Type B pancreatic cell (in vitro differentiated cells): ENCODE measurements around the gene VAMP1. TPM values are rescaled to one million over a fixed set of nuclear protein-coding genes. Genes with fewer than 3 reads are reported as not detected.

Experiments used
- DNase-seq: peaks from one replicate; pipeline ENCODE4 v3.0.0; 2021; ENCODE audit warnings: mixed read lengths; ENCODE audit not compliant: unreplicated experiment; ENCODE audit errors: extremely low spot score
- H3K27ac Mint-ChIP-seq: 2 replicates; pipeline ENCODE4 v1.8.0; 2021; ENCODE audit warnings: mild to moderate bottlenecking, mixed read lengths
- H3K27me3 Mint-ChIP-seq: 2 replicates; pipeline ENCODE4 v1.8.0; 2021; ENCODE audit warnings: mixed read lengths
- H3K36me3 Mint-ChIP-seq: 2 replicates; pipeline ENCODE4 v1.8.0; 2021; ENCODE audit warnings: mixed read lengths
- H3K4me1 Mint-ChIP-seq: one replicate; pipeline ENCODE4 v1.8.0; 2021; ENCODE audit warnings: mixed read lengths; ENCODE audit not compliant: unreplicated experiment
- H3K4me3 Mint-ChIP-seq: 2 replicates; pipeline ENCODE4 v1.8.0; 2021; ENCODE audit warnings: mild to moderate bottlenecking, mixed read lengths
- H3K9me3 Mint-ChIP-seq: 2 replicates; pipeline ENCODE4 v1.8.0; 2021; ENCODE audit warnings: mixed read lengths
- total RNA-seq: library from RNA; stranded (reverse); gene quantifications from 2 replicates; pipeline ENCODE4 v1.2.1, GENCODE V29; 2021; ENCODE audit warnings: low replicate concordance
- TF ChIP-seq, protein P1 (sequence below): fragments of 200-600 bp; sonication (generic); conservative IDR thresholded peaks from 2 replicates; pipeline ENCODE4 v1.5.0; 2021; ENCODE audit warnings: antibody characterized with exemption, mild to moderate bottlenecking

Gene VAMP1
- total RNA-seq, 1 donor from 2014 or later = 10.1 TPM

DNA sequence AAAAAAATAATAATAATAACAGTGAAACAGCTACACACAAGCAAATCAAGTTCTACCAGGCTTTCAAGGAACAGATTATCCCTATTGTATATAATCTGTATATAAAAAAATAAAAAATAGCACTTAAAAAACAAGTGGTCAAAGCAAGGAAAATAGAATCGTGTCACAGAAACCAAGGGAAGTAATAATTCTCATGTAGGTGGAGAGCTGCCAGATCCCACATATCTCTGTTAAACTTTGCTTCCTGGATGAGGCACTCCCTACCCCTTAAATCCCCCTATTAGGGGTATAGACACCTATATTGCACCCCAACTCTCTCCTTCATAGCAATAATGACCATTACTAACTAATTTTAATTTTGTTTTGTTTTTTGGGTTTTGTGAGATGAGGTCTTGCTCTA lies 30.1 kb downstream of the VAMP1 start:
- H3K27ac Mint-ChIP-seq = no peak overlapping the region
- TF ChIP-seq, protein P1, sequence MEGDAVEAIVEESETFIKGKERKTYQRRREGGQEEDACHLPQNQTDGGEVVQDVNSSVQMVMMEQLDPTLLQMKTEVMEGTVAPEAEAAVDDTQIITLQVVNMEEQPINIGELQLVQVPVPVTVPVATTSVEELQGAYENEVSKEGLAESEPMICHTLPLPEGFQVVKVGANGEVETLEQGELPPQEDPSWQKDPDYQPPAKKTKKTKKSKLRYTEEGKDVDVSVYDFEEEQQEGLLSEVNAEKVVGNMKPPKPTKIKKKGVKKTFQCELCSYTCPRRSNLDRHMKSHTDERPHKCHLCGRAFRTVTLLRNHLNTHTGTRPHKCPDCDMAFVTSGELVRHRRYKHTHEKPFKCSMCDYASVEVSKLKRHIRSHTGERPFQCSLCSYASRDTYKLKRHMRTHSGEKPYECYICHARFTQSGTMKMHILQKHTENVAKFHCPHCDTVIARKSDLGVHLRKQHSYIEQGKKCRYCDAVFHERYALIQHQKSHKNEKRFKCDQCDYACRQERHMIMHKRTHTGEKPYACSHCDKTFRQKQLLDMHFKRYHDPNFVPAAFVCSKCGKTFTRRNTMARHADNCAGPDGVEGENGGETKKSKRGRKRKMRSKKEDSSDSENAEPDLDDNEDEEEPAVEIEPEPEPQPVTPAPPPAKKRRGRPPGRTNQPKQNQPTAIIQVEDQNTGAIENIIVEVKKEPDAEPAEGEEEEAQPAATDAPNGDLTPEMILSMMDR = no peak
- H3K9me3 Mint-ChIP-seq = no peaks in the 10 kb centered on the region
- no peaks in the 10 kb centered on the region for H3K27me3 Mint-ChIP-seq
- H3K36me3 Mint-ChIP-seq = peaks cover 6% of the 10 kb centered on the region
- no peak for DNase-seq
- no peak overlapping the region for H3K4me3 Mint-ChIP-seq
- no peaks in the 10 kb centered on the region for H3K4me1 Mint-ChIP-seq

DNA sequence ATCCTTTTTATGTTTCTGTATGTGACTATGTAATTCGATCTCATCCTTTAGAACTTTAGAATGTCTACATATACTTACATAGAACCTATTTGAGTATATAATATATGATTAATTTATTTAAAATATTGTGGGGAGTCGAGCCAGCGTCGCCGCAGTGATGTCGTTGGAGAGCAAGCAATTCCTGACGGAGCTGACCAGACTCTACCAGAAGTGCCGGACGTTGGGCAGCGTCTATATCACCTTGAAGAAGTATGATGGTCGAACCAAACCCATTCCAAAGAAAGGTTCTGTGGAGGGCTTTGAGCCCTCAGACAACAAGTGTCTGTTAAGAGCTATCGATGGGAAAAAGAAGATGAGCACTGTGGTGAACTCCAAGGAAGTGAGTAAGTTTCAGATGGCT lies 32.1 kb downstream of the VAMP1 start:
- Mint-ChIP-seq H3K4me1 (no peaks in the 10 kb centered on the region), H3K27me3 (no peaks in the 10 kb centered on the region), H3K36me3 (peaks cover 3% of the 10 kb centered on the region), H3K4me3 (no peak overlapping the region), H3K27ac (no peak overlapping the region), H3K9me3 (no peaks in the 10 kb centered on the region)
- TF ChIP-seq, protein P1 = no peak
- DNase-seq = no peak

DNA sequence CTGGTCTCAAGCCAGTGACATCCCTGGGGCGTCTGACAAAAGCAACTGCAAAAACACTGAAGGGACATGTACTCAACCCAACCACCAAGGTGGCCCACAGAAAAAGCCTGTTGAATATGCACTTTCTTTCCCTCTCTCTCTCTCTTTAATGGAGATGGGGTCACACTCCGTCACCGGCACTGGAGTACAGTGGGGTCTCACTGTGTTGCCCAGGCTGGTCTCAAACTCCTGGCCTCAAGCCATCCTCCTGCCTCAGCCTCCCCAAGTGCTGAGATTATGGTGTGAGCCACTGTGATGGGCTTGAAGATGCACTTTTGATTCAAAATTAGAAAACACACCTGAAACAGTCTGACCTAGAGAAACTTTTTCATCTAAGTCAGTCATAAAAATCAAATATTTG lies 32.9 kb downstream of the VAMP1 start:
- H3K4me1 Mint-ChIP-seq = no peaks in the 10 kb centered on the region
- no peak overlapping the region for H3K27ac Mint-ChIP-seq
- no peaks in the 10 kb centered on the region for H3K27me3 Mint-ChIP-seq
- H3K4me3 Mint-ChIP-seq = no peak overlapping the region
- H3K36me3 Mint-ChIP-seq = peaks cover 3% of the 10 kb centered on the region
- TF ChIP-seq, protein P1 = no peak
- no peak for DNase-seq
- no peaks in the 10 kb centered on the region for H3K9me3 Mint-ChIP-seq

DNA sequence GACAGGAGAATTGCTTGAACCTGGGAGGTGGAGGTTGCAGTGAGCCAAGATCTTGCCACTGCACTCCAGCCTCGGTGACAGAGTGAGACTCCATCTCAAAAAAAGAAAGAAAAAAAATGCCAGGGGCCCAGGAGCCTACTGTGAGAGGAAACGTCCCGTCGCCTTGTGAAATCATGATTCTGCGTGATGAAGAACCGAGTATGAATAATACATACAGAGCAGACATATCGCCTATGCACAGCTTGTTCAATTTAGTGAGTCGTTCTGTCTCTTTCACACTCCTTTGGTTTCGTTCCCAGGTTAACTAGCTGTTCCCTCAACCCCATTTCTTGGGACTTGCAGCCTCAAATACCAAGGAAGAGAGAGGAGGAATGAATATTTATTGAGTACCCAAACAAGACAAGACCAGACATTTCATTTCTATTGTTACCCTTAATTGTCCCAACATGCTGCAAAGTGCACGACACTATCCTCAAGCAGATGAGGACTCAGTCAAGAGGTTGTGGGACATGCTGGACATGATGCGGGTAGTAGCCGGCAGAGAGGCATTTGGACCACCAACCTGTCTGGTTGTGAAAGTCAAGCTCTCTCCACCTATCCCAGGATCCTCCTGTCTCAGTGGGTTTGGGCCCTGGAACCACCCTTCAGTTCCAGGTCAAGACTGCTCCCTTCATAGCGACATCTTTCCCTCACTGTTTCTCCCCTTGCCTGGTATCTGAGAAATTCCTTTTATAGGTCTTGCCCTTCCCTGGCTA lies 34.3 kb downstream of the VAMP1 start:
- TF ChIP-seq, protein P1 = no peak
- peaks cover under 1% of the 10 kb centered on the region for H3K27me3 Mint-ChIP-seq
- DNase-seq = no peak
- no peaks in the 10 kb centered on the region for H3K9me3 Mint-ChIP-seq
- no peaks in the 10 kb centered on the region for H3K4me1 Mint-ChIP-seq
- H3K27ac Mint-ChIP-seq = no peak overlapping the region
- no peaks in the 10 kb centered on the region for H3K36me3 Mint-ChIP-seq
- no peak overlapping the region for H3K4me3 Mint-ChIP-seq

DNA sequence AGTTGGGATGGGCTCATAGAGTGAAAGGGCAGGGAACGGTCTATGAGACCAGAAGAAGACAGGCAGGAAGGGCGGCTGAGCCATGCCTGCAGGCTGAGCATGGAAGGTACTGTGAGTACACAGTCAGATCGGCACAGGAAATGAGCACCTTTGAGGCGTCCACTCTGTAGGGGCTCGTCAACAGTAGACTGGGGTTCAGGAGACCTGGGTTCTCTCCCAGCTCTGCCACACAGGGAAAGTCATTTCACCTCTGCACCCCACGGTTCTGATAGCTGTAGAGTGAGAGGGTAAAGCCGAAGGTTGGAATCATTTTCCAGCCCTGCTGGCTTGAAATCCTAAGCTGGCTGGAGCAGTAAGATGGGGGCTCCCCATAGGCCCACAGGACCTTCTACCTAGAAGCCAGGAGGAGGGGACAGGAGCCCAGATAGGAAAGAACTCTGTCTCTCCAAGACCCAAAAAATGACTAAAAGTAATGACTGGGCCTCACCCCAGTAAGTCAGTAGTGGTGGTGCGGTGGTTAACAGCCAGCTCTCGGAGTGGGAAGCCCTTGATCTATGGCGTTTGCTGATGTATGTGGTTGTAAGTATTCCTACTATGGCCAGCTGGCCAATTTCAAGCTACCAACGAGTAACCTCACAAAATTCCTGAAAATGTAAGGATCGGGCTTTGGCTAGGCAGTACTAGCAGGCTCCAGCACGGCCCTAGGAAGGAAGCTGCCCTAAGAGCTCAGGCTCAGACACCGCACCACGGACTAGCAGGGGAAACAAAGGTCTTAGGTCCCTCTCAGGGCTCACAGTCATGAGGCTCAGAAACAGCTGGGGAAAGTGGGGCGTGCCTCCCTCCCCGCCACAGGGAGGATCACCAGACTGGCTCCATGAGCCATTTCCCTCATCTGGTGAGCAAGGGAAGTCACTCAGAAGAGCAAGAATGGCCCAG lies 36.0 kb downstream of the VAMP1 start:
- Mint-ChIP-seq H3K27me3 (peaks cover 8% of the 10 kb centered on the region), H3K36me3 (peaks cover 3% of the 10 kb centered on the region), H3K27ac (no peak overlapping the region), H3K4me3 (no peak overlapping the region), H3K4me1 (peaks cover 11% of the 10 kb centered on the region), H3K9me3 (no peaks in the 10 kb centered on the region)
- DNase-seq = no peak
- TF ChIP-seq, protein P1 = no peak
